Immature natural killer cell (primary cell): Measurements from ENCODE around the gene ARHGAP15. TPM values are rescaled to one million over a fixed set of nuclear protein-coding genes. Genes with fewer than 3 reads are reported as not detected.

Experiments
- DNase-seq, 3 donors: peaks; one replicate each; pipeline ENCODE4 v3.0.0; 2022; ENCODE audit warnings: mixed read lengths in 1 of 3
- H3K27ac Mint-ChIP-seq, 6 donors: one replicate each; pipeline ENCODE4 v1.8.0; 2020; ENCODE audit warnings: mixed read lengths in 6 of 6, mild to moderate bottlenecking in 5 of 6, inconsistent platforms in 4 of 6, moderate library complexity in 3 of 6
- H3K27me3 Mint-ChIP-seq, 3 donors: one replicate each; pipeline ENCODE4 v1.8.0; 2020 to 2021; ENCODE audit warnings: low read depth in 3 of 3, mild to moderate bottlenecking in 3 of 3, mixed read lengths in 3 of 3, moderate library complexity in 3 of 3, inconsistent platforms in 1 of 3
- H3K36me3 Mint-ChIP-seq, 3 donors: one replicate each; pipeline ENCODE4 v1.8.0; 2020; ENCODE audit warnings: mixed read lengths in 3 of 3, inconsistent platforms in 2 of 3, mild to moderate bottlenecking in 2 of 3
- H3K4me1 Mint-ChIP-seq, 2 donors: one replicate each; pipeline ENCODE4 v1.8.0; 2020; ENCODE audit warnings: inconsistent platforms in 2 of 2, mild to moderate bottlenecking in 2 of 2, mixed read lengths in 2 of 2, moderate library complexity in 1 of 2
- H3K4me3 Mint-ChIP-seq, 5 donors: one replicate each; pipeline ENCODE4 v1.8.0; 2020; ENCODE audit warnings: mild to moderate bottlenecking in 5 of 5, mixed read lengths in 5 of 5, inconsistent platforms in 3 of 5, moderate library complexity in 3 of 5
- H3K9me3 Mint-ChIP-seq, 6 donors: one replicate each; pipeline ENCODE4 v1.8.0; 2020; ENCODE audit warnings: mild to moderate bottlenecking in 6 of 6, mixed read lengths in 6 of 6, inconsistent platforms in 4 of 6, moderate library complexity in 3 of 6
- polyA plus RNA-seq, 3 donors: library from polyadenylated mRNA; unstranded; fragments of 300-500 nt; fragmentation: Illumina TruSeq; gene quantifications; one replicate each; pipeline ENCODE4 v1.2.3, GENCODE V29; 2021

The ARHGAP15 gene
- polyA plus RNA-seq, 3 donors from 2014 or later = 107 to 168 (median 150) TPM

GRCh38 chr2:143679617-143680016, 550.4 kb downstream of the ARHGAP15 start:
- no peaks in the 10 kb centered on the region for H3K9me3 Mint-ChIP-seq
- no peak for DNase-seq
- no peak overlapping the region for H3K27ac Mint-ChIP-seq
- H3K4me3 Mint-ChIP-seq = no peak overlapping the region
- H3K27me3 Mint-ChIP-seq = peaks cover 0 to 2% (median 0%) of the 10 kb centered on the region in 3 donors
- H3K4me1 Mint-ChIP-seq = peaks cover 0 to 16% of the 10 kb centered on the region in 2 donors
- H3K36me3 Mint-ChIP-seq = peaks cover 5 to 16% (median 8%) of the 10 kb centered on the region in 3 donors

- no peak overlapping the region for H3K4me3 Mint-ChIP-seq
- no peak for DNase-seq
- H3K9me3 Mint-ChIP-seq = no peaks in the 10 kb centered on the region
- H3K27ac Mint-ChIP-seq = no peak overlapping the region
- H3K27me3 Mint-ChIP-seq = no peaks in the 10 kb centered on the region
- H3K4me1 Mint-ChIP-seq = peaks cover 0 to 16% of the 10 kb centered on the region in 2 donors
- peaks cover 0 to 5% (median 2%) of the 10 kb centered on the region in 3 donors for H3K36me3 Mint-ChIP-seq
These were observed 551.7 kb downstream of the ARHGAP15 start for GRCh38 chr2:143680885-143681405.

- Mint-ChIP-seq H3K4me1 (peaks cover 4 to 15% of the 10 kb centered on the region in 2 donors), H3K4me3 (no peak overlapping the region), H3K27ac (peak overlapping the region in 1 of 6 donors; percentile 14), H3K9me3 (no peaks in the 10 kb centered on the region), H3K36me3 (no peaks in the 10 kb centered on the region), H3K27me3 (no peaks in the 10 kb centered on the region)
- no peak for DNase-seq
These were observed 553.3 kb downstream of the ARHGAP15 start for GRCh38 chr2:143682436-143683055.

DNA sequence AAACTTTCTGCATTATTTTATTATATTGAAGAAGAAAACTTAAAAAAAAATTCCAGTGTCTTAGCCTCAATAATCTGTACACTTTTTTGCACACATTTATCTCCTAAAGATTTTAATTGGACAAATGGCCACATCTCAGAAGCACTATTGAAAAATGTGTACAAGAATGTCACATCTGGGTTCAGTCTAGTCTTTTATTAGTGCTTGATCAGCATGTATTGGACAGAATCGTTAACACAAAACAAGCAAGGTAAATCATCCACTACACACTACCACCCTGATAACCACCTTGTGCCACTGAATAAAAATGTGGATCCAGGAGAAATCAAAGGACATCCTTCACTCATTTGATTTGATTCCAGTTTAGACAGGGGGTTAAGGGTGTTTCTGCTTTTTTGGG, 554.8 kb downstream of the ARHGAP15 start:
- no peak for DNase-seq
- Mint-ChIP-seq H3K9me3 (no peaks in the 10 kb centered on the region), H3K4me3 (no peak overlapping the region), H3K27ac (no peak overlapping the region), H3K36me3 (no peaks in the 10 kb centered on the region), H3K27me3 (no peaks in the 10 kb centered on the region), H3K4me1 (peaks cover 9 to 23% of the 10 kb centered on the region in 2 donors)

DNA sequence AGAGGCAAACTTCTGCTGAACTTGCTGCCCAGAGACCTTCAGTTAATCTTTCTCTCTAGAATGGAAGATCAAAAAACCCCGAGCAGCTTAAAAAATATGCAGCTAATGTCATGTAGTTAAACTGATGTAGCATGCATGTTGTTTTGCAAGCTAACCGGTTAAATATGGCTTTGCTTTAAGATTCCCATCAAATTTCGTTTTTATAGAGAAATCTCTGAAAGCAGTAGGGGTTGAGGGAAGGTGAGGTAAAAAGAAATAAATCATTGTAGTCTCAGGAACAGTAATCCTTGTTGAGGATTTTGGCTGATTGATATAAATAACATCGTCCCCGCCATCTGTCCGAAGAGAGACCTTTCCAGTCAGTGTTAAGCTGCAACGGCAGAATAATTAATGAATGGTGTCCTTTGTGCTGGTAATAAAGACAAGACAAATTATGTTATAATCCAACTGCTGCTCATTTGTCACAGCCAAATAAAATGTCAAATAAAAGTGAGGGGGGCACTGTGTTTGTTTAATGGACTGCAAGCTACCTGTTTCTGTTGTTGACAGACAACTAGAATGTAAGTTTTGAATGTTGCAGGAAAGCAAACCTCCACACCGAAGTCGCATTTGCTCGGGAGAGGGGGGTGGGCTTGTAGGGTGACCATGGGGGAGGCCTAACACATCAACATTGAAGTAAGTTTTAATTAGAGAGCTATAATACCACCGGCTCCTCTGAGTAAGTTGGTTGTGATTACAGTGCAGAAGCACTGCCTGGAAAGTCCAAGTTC, 555.5 kb downstream of the ARHGAP15 start:
- Mint-ChIP-seq H3K4me3 (no peak overlapping the region), H3K27ac (no peak overlapping the region), H3K36me3 (peaks cover 0 to 3% (median 0%) of the 10 kb centered on the region in 3 donors), H3K4me1 (peaks cover 11 to 30% of the 10 kb centered on the region in 2 donors), H3K27me3 (no peaks in the 10 kb centered on the region), H3K9me3 (no peaks in the 10 kb centered on the region)
- DNase-seq = no peak

DNA sequence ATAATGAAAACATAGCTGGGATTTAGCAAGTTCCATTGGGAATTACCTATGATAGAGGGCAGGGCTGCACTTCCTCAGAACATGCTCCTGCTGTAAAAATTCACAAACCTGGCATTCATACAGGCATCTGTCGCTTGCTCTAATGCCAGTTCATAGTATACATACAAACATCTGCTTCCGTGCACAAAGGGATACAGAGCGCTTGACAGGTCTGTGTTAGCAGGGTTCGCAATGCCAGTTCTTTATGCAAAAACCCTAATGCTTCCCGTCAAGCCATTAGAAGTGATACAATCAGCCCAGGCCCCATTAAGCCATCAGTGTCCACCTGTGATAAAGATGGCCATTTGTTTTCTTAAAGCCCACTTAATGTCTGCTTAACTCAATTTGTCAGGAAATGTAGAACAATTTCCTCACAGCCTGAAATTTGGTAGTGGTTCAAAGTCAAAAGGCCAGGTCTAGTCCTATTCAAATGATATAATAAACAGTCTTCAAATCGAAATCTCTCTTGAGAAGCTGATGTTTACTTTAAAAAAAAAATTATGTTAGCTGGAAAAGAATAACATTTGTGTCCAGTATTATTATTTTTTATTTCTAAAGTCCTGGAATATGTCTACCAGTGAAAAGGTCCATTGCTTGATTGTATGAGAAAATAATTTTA, 556.3 kb downstream of the ARHGAP15 start:
- H3K4me3 Mint-ChIP-seq = no peak overlapping the region
- H3K27ac Mint-ChIP-seq = no peak overlapping the region
- H3K9me3 Mint-ChIP-seq = no peaks in the 10 kb centered on the region
- H3K4me1 Mint-ChIP-seq = peaks cover 11 to 31% of the 10 kb centered on the region in 2 donors
- no peaks in the 10 kb centered on the region for H3K27me3 Mint-ChIP-seq
- DNase-seq = no peak
- peaks cover 0 to 3% (median 0%) of the 10 kb centered on the region in 3 donors for H3K36me3 Mint-ChIP-seq

DNA sequence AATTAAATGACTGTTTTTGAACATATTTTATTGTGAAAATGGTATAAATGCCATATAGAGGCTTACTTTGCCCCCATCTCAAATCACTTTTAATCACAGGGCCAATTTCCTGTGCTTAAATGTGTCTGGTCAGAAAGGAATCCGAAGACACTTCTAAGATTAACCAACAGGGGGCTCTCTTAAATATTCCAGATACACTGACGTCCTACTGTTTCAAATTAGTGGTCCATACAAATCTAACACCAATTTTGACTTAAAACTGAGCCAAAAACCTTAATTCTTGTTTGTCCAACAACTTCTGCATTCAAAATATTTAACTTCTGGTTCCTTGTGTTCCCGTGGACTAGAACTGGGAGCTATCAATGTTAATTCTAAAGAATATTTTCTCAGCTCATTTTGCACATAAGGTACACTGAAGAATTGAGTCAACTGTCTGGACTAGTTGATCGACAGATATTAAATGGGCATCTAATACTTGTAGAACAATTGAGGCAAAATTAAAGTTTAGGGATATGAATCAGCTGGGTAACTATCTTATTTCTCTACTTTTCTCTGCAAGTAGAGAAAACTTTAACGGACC, 557.5 kb downstream of the ARHGAP15 start:
- Mint-ChIP-seq H3K4me1 (peaks cover 11 to 31% of the 10 kb centered on the region in 2 donors), H3K27ac (peak overlapping the region in 1 of 6 donors; percentile 51), H3K36me3 (peaks cover 0 to 5% (median 3%) of the 10 kb centered on the region in 3 donors), H3K27me3 (peaks cover 0 to 2% (median 0%) of the 10 kb centered on the region in 3 donors), H3K9me3 (no peaks in the 10 kb centered on the region), H3K4me3 (no peak overlapping the region)
- peak in 2 of 3 donors; percentile 9 to 11 for DNase-seq

- Mint-ChIP-seq H3K9me3 (no peaks in the 10 kb centered on the region), H3K27me3 (peaks cover 0 to 2% (median 0%) of the 10 kb centered on the region in 3 donors), H3K36me3 (peaks cover 0 to 10% (median 3%) of the 10 kb centered on the region in 3 donors), H3K4me3 (no peak overlapping the region), H3K4me1 (peaks cover 11 to 27% of the 10 kb centered on the region in 2 donors), H3K27ac (peak overlapping the region in 1 of 6 donors; percentile 3)
- DNase-seq = no peak
These were observed 559.0 kb downstream of the ARHGAP15 start for GRCh38 chr2:143688248-143688647.

DNA sequence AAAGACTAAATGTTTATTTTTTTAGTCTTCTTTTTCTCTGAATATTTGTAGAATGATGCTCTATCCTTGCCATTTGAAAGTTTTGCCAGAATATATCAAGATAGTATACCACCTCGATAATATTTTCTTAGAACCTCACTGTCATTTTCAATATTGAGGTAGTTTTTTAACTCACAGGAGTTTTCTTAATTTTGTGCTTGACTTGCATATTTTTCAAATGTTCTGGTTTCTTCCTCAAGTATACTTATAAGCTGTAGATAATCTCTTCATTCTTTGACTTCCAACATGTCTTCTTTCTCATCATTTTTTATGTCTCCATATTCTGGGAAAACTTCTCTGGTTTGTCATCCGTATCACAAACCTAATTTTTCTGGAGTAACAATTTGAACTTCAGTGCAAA, 559.6 kb downstream of the ARHGAP15 start:
- H3K27ac Mint-ChIP-seq = no peak overlapping the region
- H3K4me3 Mint-ChIP-seq = no peak overlapping the region
- H3K36me3 Mint-ChIP-seq = peaks cover 0 to 10% (median 3%) of the 10 kb centered on the region in 3 donors
- H3K4me1 Mint-ChIP-seq = peaks cover 11 to 27% of the 10 kb centered on the region in 2 donors
- H3K9me3 Mint-ChIP-seq = no peaks in the 10 kb centered on the region
- peaks cover 0 to 2% (median 0%) of the 10 kb centered on the region in 3 donors for H3K27me3 Mint-ChIP-seq
- DNase-seq = no peak

DNA sequence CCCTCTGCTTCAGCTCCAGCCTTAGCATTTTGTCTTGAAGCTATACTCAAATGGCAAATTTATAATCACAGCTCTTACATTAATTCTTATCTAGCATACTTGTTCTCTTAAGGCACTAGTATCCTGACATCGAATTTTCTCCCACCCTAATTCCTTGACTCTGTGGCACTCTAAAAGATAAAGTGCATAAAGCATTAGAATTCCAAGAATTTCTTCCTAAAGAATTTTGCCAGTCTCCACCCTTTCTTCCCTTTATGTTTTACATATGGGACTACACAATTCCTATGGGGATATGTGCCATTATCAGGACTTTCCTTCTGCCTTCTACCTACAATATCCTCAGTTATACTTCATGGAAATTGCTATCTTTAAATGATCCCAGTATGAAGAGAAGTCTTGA, 560.3 kb downstream of the ARHGAP15 start:
- Mint-ChIP-seq H3K4me3 (no peak overlapping the region), H3K9me3 (no peaks in the 10 kb centered on the region), H3K36me3 (peaks cover 0 to 10% (median 3%) of the 10 kb centered on the region in 3 donors), H3K4me1 (peaks cover 11 to 27% of the 10 kb centered on the region in 2 donors), H3K27me3 (peaks cover 0 to 2% (median 0%) of the 10 kb centered on the region in 3 donors), H3K27ac (no peak overlapping the region)
- DNase-seq = no peak

- Mint-ChIP-seq H3K27me3 (peaks cover 0 to 2% (median 0%) of the 10 kb centered on the region in 3 donors), H3K4me3 (no peak overlapping the region), H3K27ac (no peak overlapping the region), H3K4me1 (peaks cover 11 to 27% of the 10 kb centered on the region in 2 donors), H3K36me3 (peaks cover 0 to 10% (median 3%) of the 10 kb centered on the region in 3 donors), H3K9me3 (no peaks in the 10 kb centered on the region)
- no peak for DNase-seq
These were observed 561.0 kb downstream of the ARHGAP15 start for GRCh38 chr2:143690235-143690634.

DNA sequence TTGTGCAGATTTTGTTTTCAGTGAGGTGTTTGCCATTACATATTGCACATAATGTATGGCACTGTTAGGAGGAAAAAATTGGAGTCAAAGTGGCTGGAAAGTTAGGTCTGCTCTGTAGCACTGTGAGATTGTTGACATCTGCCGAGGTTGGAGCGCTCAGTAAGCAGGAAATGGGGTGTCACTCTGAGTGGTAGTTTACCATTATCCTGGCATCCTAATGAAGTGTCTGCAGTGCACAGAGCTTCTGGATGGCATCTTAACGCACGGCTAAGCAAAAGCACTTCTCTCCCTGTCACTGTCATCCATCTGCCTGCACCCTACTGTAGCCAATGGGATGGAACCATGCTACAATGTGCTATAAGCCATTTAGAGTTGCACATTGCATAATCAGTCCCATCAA, 561.9 kb downstream of the ARHGAP15 start:
- Mint-ChIP-seq H3K4me1 (peaks cover 11 to 27% of the 10 kb centered on the region in 2 donors), H3K27ac (no peak overlapping the region), H3K36me3 (peaks cover 0 to 10% (median 3%) of the 10 kb centered on the region in 3 donors), H3K4me3 (no peak overlapping the region), H3K9me3 (no peaks in the 10 kb centered on the region), H3K27me3 (peaks cover 0 to 2% (median 0%) of the 10 kb centered on the region in 3 donors)
- no peak for DNase-seq

DNA sequence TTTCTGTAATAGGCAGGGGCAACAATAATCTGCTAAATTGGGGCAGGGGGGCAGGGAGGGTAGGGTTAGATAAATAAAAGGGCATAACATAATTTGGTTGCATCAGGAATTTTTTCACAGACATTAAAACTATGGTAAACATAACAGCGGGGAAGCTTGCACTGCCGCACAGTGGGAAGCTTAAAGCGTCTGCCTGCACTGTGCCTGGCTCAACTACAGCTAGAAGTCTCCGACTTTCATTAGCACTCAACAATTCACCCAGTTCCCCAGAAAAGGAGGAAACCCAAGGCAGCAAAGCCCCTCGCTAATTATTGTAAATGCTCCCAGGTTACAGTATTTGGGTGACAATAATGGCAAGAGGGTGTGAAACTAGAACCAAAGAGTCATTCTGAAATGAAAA, 562.9 kb downstream of the ARHGAP15 start:
- Mint-ChIP-seq H3K4me3 (no peak overlapping the region), H3K27ac (no peak overlapping the region), H3K9me3 (no peaks in the 10 kb centered on the region), H3K27me3 (peaks cover 0 to 2% (median 0%) of the 10 kb centered on the region in 3 donors), H3K36me3 (peaks cover 0 to 10% (median 3%) of the 10 kb centered on the region in 3 donors), H3K4me1 (peaks cover 7 to 22% of the 10 kb centered on the region in 2 donors)
- no peak for DNase-seq
